NCI-H2029 treated with DMSO at 0.1 percent for 48 hours (cell line): ENCODE results near the gene GPR142.

ENCODE experiments used
- DNase-seq: peaks from one replicate; lab custom pipeline; 2025; lab: John Stamatoyannopoulos, UW

Gene GPR142

GRCh38 chr17:74369665-74370490, 2.6 kb downstream of the GPR142 start:
- no peak for DNase-seq

DNA sequence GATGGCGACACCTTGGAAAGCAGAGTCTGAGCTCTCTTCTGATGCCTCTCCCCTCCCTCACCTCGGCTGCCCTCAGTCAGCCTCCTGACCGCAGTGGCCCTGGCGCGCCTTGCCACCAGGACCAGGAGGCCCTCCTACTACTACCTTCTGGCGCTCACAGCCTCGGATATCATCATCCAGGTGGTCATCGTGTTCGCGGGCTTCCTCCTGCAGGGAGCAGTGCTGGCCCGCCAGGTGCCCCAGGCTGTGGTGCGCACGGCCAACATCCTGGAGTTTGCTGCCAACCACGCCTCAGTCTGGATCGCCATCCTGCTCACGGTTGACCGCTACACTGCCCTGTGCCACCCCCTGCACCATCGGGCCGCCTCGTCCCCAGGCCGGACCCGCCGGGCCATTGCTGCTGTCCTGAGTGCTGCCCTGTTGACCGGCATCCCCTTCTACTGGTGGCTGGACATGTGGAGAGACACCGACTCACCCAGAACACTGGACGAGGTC, 4.4 kb downstream of the GPR142 start:
- DNase-seq: no peak

DNA sequence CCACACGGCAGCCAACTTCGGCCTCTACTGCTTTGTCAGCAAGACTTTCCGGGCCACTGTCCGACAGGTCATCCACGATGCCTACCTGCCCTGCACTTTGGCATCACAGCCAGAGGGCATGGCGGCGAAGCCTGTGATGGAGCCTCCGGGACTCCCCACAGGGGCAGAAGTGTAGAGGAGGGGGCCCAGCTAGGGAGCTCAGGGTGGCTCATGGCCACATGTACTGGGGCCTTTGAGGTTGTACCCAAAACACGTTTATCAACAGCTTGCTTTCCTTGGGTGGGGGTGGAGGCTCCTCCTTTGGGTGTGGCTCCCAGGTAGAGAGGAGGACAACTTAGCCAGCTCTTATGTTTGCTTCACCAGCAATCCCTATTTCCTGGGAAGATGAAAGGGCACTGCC, 5.1 kb downstream of the GPR142 start:
- DNase-seq: no peak

GRCh38 chr17:74373838-74374606, 6.7 kb downstream of the GPR142 start:
- DNase-seq: no peak

GRCh38 chr17:74374858-74375257, 7.6 kb downstream of the GPR142 start:
- DNase-seq: no peak

GRCh38 chr17:74379495-74380085, 12.3 kb downstream of the GPR142 start:
- DNase-seq: peak; percentile 60

GRCh38 chr17:74380086-74380958, 13.0 kb downstream of the GPR142 start:
- no peak for DNase-seq

GRCh38 chr17:74380959-74381808, 13.9 kb downstream of the GPR142 start:
- DNase-seq: no peak

GRCh38 chr17:74383141-74383540, 15.8 kb downstream of the GPR142 start:
- DNase-seq: no peak

DNA sequence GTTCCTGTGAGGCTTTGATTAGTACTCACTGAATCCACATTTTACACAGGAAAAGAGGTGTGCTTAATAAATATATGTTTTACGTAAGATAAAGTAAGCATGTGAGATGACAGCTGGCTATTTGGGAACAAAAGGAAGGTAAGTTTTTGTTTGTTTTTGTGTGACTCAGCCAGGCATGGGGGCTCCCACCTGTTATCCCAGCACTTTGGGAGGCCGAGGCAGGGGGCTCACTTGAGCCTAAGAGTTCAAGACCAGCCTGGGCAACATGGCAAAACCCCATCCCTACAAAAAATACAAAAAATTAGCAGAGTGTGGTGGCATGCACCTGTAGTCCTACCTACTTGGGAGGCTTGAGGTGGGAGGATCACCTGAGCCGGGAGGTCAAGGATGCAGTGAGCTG, 17.9 kb downstream of the GPR142 start:
- no peak for DNase-seq

DNA sequence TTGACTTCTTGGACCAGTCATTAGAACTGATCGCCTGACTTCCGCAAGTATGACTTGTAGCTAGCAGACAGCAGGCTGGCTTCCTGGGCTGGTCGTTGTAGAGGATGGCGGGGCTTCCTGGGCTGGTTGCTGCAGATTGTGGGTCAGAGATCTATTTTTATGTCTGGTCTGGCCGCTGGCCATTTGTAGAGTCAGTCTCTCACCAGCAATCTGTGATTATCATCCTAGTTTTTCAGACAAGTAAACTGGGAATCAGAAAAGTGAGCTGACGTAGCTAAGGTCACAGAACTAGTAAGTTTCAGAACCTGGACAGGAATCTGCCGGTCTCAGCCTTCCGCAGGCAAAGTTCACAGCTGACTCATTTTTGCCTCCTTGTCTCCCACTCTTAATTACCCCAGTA, 19.1 kb downstream of the GPR142 start:
- no peak for DNase-seq

DNA sequence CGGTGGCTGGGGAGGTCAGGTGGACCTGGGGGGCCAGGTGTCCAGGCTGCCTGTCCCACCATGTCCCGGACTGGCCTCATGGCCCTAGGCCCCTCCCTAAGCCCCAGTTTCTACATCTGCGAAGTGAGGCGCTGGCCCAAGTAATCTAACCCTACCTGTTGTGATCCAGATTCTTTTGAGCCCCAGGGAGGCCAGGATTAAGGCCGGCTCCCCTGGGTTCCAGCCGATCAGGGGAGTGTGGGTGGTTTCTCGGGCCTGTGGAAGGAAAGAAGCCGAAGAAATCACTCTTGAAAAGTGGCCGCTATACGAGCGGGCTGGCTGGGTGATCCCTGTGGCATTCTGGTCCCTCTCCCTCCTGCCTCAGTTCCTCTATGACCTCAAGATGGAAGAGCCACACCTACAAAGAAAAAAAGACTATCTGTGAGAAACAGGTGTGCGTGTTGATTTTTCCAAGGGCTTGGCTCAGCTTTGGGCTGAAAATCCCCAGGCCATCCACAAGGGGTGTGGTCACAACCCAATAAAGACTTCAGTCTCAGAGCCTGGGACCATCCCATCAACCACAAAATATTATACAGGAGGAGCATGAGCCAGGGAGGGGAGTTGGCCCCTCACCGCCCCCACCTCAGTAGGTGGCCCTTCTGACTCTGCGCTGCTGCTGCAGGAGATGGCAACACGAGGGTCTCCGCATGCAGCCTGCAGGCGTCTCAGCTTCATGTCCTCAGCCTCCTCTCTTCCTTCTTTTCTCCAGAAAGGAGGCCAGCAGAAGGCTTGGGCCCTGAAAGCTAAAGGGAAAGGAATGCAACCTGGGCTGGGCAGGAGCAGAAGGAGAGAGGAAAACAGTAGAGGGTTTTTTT, 20.3 kb downstream of the GPR142 start:
- no peak for DNase-seq

DNA sequence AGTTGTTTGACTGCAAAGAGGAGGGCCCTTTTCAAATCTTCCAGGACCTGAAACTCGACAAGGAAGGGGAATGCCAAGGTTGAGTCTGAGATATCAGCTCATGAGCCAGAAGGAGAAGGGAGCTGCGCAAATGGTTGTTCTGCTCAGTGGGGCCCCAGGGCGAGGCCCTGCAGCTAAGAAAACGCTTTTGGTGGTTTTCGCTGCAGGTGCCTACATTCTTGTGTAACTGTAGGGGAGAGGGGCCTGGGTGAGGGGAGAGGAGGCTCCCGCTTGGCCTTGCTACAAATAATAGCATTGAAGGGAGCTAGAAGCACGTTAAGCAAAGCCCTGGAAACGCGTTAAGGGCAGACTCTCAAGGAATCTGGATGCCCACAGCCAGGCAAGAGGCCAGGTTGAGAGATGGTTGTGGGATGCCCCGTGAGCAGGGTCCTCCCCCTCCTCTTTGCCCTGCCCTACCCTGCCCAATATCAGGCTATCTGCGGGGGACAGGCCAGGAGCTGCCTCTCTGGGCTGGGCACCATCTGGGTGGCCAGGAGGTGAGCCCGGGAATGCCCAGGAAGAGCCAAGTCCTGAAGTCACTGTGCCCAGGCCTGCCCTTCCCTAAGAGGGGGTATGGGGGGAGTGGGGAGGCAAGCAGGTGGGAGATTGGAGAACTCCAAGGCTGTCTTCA, 21.9 kb downstream of the GPR142 start:
- no peak for DNase-seq

DNA sequence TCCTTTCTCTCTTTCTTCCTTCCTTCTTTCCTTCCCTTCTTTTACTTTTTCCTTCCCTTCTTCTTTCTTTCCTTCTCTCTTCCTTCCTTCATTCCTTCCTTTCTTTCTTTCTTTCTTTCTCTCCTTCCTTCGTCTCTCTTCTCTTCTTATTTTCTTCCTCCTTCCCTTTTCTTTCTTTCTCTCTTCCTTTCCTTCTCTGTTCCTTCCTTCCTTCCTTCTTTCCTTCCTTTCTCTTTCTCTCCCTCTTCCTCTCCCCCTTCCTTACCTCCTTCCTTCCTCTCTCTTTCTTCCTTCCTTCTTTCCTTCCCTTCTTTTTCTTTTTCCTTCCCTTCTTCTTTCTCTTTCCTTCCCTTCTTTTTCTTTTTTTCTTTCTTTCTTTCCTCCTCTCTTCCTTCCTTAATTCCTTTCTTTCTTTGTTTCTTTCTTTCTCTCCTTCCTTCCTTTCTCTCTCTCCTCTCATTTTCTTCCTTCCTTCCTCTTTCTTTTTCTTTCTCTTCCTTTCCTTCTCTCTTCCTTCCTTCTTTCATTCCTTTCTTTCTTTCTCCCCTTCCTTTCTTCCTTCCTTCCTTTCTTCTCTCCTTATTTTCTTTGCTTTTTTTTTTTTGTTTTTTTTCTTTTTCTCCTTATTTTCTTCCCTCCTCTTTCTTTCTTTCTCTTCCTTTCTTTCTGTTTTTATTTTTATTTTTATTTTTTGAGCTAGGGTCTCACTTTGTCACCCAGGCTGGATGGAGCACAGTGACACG, 22.8 kb downstream of the GPR142 start:
- DNase-seq: no peak

DNA sequence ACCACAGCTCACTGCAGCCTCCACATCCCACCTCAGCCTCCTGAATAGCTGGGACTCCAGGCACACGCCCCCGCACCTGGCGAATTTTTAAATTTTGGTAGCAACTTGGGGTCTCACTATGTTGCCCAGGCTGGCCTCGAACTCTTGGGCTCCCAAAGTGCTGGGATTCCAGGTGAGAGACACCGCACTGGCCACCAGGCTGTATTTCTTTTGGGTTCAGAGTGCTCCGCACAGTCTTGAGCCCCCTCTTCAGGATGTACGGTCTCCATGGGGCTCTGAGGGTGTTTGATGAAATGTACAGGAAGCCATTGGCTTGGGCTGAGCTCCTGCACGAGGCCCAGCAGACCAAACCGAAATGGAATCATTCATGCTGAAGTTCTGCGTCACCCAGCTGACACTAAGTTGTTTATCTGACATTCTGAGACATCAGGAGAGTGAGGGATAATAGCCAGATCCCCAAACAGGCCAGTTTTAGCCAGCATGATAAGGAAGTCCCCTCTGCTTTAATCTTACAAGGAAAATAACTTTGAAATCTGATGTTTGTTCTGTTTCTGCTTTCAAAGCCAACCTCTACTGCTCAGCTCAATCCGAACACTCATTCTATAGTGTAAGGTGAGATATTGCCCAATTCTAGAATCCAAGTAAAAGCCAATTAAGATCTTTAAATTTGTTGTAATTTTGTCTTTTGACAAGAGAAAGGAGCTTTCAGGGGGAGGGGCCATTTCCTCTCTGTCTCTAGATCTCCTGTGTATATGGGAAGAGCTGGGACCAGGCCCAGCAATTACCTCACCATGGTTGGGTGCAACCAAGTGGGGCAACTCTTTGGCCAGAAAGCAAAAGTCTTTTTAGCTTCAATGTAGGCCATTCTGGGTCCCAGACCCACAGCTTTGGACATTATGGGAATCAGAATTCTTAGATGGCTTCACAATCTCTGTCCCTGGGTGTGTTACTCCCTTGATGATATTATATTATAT, 23.7 kb downstream of the GPR142 start:
- no peak for DNase-seq

- no peak for DNase-seq
Observed at GRCh38 chr17:74391771-74392170, 24.5 kb downstream of the GPR142 start.

GRCh38 chr17:74392848-74393247, 25.5 kb downstream of the GPR142 start:
- no peak for DNase-seq
